Measurements from ENCODE around the gene ADGRA3.
"Not testable (repeated sequence)": the region's sequence is repeated elsewhere in the genome, so short reads cannot be mapped to it uniquely, and the experiment has no call there.

Gene ADGRA3

DNA sequence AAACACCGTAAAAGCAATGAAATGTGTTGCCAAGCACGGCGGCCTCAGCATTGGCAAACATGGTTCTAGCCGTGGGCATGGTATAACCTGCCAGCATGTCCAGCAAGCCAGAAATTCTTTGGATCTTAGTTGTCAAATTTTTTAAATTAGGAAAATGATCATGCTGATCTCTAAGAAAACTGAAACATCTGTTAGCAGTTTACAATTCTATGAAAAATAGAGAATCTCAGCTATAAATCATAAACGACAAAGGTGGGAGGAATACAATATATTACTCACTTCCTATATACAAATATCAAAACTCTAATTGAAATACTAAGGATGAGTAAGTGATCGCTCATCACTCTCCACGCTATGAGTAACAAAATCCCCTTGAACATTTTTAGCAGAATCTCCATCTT lies 130.3 kb downstream of the ADGRA3 start:
- no peak for DNase-seq (ENCODE audit: low spot score)
- TF ChIP-seq, protein P1, sequence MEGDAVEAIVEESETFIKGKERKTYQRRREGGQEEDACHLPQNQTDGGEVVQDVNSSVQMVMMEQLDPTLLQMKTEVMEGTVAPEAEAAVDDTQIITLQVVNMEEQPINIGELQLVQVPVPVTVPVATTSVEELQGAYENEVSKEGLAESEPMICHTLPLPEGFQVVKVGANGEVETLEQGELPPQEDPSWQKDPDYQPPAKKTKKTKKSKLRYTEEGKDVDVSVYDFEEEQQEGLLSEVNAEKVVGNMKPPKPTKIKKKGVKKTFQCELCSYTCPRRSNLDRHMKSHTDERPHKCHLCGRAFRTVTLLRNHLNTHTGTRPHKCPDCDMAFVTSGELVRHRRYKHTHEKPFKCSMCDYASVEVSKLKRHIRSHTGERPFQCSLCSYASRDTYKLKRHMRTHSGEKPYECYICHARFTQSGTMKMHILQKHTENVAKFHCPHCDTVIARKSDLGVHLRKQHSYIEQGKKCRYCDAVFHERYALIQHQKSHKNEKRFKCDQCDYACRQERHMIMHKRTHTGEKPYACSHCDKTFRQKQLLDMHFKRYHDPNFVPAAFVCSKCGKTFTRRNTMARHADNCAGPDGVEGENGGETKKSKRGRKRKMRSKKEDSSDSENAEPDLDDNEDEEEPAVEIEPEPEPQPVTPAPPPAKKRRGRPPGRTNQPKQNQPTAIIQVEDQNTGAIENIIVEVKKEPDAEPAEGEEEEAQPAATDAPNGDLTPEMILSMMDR (IDR thresholded peaks at IDR 0.05; ENCODE audit: extremely low read depth, missing control alignments), result no peak

GRCh38 chr4:22384154-22384553 lies 131.7 kb downstream of the ADGRA3 start:
- DNase-seq (ENCODE audit: low spot score), result no peak
- TF ChIP-seq, protein P1 (IDR thresholded peaks at IDR 0.05; ENCODE audit: extremely low read depth, missing control alignments), result no peak

GRCh38 chr4:22382216-22382615 lies 133.7 kb downstream of the ADGRA3 start:
- DNase-seq (ENCODE audit: low spot score), result not testable (repeated sequence)

GRCh38 chr4:22372986-22373385 lies 142.9 kb downstream of the ADGRA3 start:
- no peak for DNase-seq (ENCODE audit: low spot score)
- TF ChIP-seq, protein P1 (IDR thresholded peaks at IDR 0.05; ENCODE audit: extremely low read depth, missing control alignments), result no peak

DNA sequence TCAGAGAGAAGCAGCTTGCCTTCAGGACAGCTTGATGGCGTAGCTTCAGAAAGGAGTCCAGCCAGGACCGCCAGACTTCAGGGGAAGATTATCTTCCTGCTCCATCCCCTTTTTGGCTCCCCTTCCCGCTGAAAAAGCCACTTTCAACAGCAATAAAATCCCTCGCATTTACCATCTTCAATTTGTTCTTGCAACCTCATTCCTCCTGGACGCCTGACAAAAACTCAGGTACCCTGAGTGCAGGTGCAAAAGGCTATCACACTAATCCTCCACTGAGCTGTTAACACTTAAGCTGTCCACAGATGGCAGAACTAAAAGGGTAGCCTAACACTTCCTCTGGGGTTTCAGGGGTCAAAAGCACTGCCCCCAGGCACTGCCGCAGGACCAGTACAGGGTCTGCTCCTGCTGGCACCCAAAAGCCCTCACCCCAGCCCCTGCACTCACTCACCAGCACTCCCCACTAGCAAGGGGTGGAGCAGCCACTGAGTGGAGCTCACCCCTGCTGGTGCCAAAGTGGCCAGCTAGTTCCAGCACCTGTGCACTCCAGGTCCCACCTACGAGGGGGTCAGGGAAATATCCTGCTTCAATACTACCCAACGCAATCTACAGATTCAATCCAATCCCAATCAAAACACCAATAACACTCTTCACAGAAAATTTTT lies 145.8 kb downstream of the ADGRA3 start:
- DNase-seq (ENCODE audit: low spot score), result no peak
- TF ChIP-seq, protein P1 (IDR thresholded peaks at IDR 0.05; ENCODE audit: extremely low read depth, missing control alignments), result no peak

DNA sequence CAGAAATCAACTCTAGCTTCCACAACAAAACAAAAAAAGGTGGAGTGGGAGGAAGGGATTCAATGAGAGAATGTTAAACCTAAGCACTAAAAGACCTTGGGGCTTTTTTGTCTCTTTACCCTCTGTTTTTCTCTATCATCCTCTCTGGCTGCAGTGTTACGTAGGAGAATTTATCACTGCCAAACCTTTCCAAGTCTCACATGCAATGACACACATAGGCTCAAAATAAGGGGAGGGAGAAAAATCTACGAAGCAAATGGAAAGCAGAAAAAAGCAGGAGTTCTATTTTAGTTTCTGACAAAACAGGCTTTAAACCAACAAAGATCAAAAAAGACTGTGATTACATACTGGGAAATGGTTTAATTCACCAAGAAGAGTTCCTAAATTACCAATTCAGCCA lies 152.1 kb downstream of the ADGRA3 start:
- TF ChIP-seq, protein P1 (IDR thresholded peaks at IDR 0.05; ENCODE audit: extremely low read depth, missing control alignments), result no peak
- DNase-seq (ENCODE audit: low spot score), result no peak

DNA sequence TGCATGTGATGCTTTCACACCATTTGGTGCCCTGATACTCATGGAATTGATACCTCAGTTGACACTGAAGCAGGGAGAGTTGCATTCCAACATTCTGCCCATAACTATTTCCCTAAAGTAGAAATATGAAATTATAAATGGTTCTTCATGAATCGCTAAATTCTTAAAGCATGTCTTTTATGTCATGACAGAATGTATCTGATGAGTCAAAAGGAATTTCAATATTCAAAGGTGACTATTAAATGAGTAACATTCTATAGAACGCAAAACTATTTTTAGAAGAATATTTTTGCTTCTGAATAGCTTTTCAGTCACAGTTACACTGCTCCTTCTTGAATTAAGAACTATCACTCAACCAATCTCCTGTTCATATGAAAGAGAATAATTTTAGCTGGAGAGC lies 152.8 kb downstream of the ADGRA3 start:
- DNase-seq (ENCODE audit: low spot score), result no peak
- TF ChIP-seq, protein P1 (IDR thresholded peaks at IDR 0.05; ENCODE audit: extremely low read depth, missing control alignments), result no peak

GRCh38 chr4:22356987-22357596 lies 158.8 kb downstream of the ADGRA3 start:
- TF ChIP-seq, protein P1 (IDR thresholded peaks at IDR 0.05; ENCODE audit: extremely low read depth, missing control alignments), result no peak
- peak; percentile 10 for DNase-seq (ENCODE audit: low spot score)
